ENCODE results near the gene MYO15B. TPM values are rescaled to one million over a fixed set of nuclear protein-coding genes. Genes with fewer than 3 reads are reported as not detected.

Gene MYO15B
- total and polyA plus RNA-seq, 2 donors (not counting 1 experiment from before 2014, with no cell fraction given), result 452 to 1,019 TPM

GRCh38 chr17:75544250-75544649, 43.4 kb upstream of the MYO15B start:
- no peaks in the 10 kb centered on the region for H3K9me3 ChIP-seq (ENCODE audit: control extremely low read depth in 1 of 3, control insufficient read depth in 2 of 3, insufficient read depth in 1 of 3, low read length in 2 of 3)
- no peak overlapping the region for H3K4me2 ChIP-seq (replicated peaks; ENCODE audit: low read depth, low read length, poor library complexity, severe bottlenecking)
- Mint-ChIP-seq H3K4me1 (peaks cover 3% of the 10 kb centered on the region), H3K4me3 (no peak overlapping the region), H3K27ac (no peak overlapping the region), H3K27me3 (no peaks in the 10 kb centered on the region), H3K9me3 (ENCODE audit: insufficient read depth) (no peaks in the 10 kb centered on the region)
- CTCF ChIA-PET, result no interaction called here
- H4K20me1 ChIP-seq (ENCODE audit: control insufficient read depth, insufficient read depth, low read length, poor library complexity, severe bottlenecking), result no peaks in the 10 kb centered on the region
- H3K36me3 ChIP-seq (replicated peaks in 1 of 2; ENCODE audit: control extremely low read depth in 1 of 2, control insufficient read depth in 1 of 2, extremely low read depth in 1 of 2, insufficient read depth in 2 of 2, low read length in 1 of 2), result peaks cover 0 to 5% of the 10 kb centered on the region in 2 experiments
- TF ChIP-seq, protein P1, sequence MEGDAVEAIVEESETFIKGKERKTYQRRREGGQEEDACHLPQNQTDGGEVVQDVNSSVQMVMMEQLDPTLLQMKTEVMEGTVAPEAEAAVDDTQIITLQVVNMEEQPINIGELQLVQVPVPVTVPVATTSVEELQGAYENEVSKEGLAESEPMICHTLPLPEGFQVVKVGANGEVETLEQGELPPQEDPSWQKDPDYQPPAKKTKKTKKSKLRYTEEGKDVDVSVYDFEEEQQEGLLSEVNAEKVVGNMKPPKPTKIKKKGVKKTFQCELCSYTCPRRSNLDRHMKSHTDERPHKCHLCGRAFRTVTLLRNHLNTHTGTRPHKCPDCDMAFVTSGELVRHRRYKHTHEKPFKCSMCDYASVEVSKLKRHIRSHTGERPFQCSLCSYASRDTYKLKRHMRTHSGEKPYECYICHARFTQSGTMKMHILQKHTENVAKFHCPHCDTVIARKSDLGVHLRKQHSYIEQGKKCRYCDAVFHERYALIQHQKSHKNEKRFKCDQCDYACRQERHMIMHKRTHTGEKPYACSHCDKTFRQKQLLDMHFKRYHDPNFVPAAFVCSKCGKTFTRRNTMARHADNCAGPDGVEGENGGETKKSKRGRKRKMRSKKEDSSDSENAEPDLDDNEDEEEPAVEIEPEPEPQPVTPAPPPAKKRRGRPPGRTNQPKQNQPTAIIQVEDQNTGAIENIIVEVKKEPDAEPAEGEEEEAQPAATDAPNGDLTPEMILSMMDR (IDR thresholded peaks at IDR 0.05), result no peak
- no peak for TF ChIP-seq EZH2 (IDR thresholded peaks at IDR 0.05; ENCODE audit: borderline replicate concordance, insufficient read depth, low read depth, low read length, poor library complexity, severe bottlenecking)
- no peak overlapping the region for H3K27ac ChIP-seq (ENCODE audit: low read length in 2 of 2)
- H3K9ac ChIP-seq (ENCODE audit: low read length), result no peak overlapping the region
- intact Hi-C loops (cut with micrococcal nuclease), result no loop called here
- H3K4me1 ChIP-seq (ENCODE audit: control insufficient read depth in 2 of 2, insufficient read depth in 2 of 2, low read length in 2 of 2), result no peaks in the 10 kb centered on the region
- H3K4me3 ChIP-seq (ENCODE audit: control extremely low read depth in 1 of 5, extremely low read depth in 1 of 5, insufficient read depth in 1 of 5, low read depth in 2 of 5, low read length in 4 of 5), result no peak overlapping the region
- ATAC-seq (ENCODE audit: low read depth) (no peak), DNase-seq (no peak)
- POLR2A ChIA-PET, result no interaction called here
- no peaks in the 10 kb centered on the region for H3K27me3 ChIP-seq (replicated peaks in 1 of 4; ENCODE audit: control extremely low read depth in 1 of 4, control insufficient read depth in 3 of 4, insufficient read depth in 4 of 4, low read length in 3 of 4)
- H3K79me2 ChIP-seq (ENCODE audit: control insufficient read depth, insufficient read depth, low read length), result no peaks in the 10 kb centered on the region
- 93% methylated on average over 7 of the region's 8 CpGs for WGBS (ENCODE audit: insufficient coverage)
- H2AFZ ChIP-seq (ENCODE audit: insufficient read depth, low read depth, low read length, poor library complexity, severe bottlenecking), result no peak overlapping the region

GRCh38 chr17:75546181-75546580, 41.4 kb upstream of the MYO15B start:
- Histone ChIP-seq H3K9ac (ENCODE audit: low read length) (no peak overlapping the region), H3K27me3 (replicated peaks in 1 of 4; ENCODE audit: control extremely low read depth in 1 of 4, control insufficient read depth in 3 of 4, insufficient read depth in 4 of 4, low read length in 3 of 4) (no peaks in the 10 kb centered on the region), H3K79me2 (ENCODE audit: control insufficient read depth, insufficient read depth, low read length) (no peaks in the 10 kb centered on the region), H3K4me2 (replicated peaks; ENCODE audit: low read depth, low read length, poor library complexity, severe bottlenecking) (no peak overlapping the region), H3K9me3 (ENCODE audit: control extremely low read depth in 1 of 3, control insufficient read depth in 2 of 3, insufficient read depth in 1 of 3, low read length in 2 of 3) (no peaks in the 10 kb centered on the region), H3K27ac (ENCODE audit: low read length in 2 of 2) (no peak overlapping the region), H3K4me1 (ENCODE audit: control insufficient read depth in 2 of 2, insufficient read depth in 2 of 2, low read length in 2 of 2) (no peaks in the 10 kb centered on the region), H3K36me3 (replicated peaks in 1 of 2; ENCODE audit: control extremely low read depth in 1 of 2, control insufficient read depth in 1 of 2, extremely low read depth in 1 of 2, insufficient read depth in 2 of 2, low read length in 1 of 2) (peaks cover 0 to 5% of the 10 kb centered on the region in 2 experiments), H3K4me3 (ENCODE audit: control extremely low read depth in 1 of 5, extremely low read depth in 1 of 5, insufficient read depth in 1 of 5, low read depth in 2 of 5, low read length in 4 of 5) (no peak overlapping the region), H2AFZ (ENCODE audit: insufficient read depth, low read depth, low read length, poor library complexity, severe bottlenecking) (no peak overlapping the region), H4K20me1 (ENCODE audit: control insufficient read depth, insufficient read depth, low read length, poor library complexity, severe bottlenecking) (no peaks in the 10 kb centered on the region)
- TF ChIP-seq, protein P1 (IDR thresholded peaks at IDR 0.05), result no peak
- no peak for TF ChIP-seq EZH2 (IDR thresholded peaks at IDR 0.05; ENCODE audit: borderline replicate concordance, insufficient read depth, low read depth, low read length, poor library complexity, severe bottlenecking)
- intact Hi-C loops (cut with micrococcal nuclease), result no loop called here
- 98% methylated on average over 13 of the region's 13 CpGs for WGBS (ENCODE audit: insufficient coverage)
- Mint-ChIP-seq H3K9me3 (ENCODE audit: insufficient read depth) (no peaks in the 10 kb centered on the region), H3K27ac (no peak overlapping the region), H3K27me3 (no peaks in the 10 kb centered on the region), H3K4me3 (no peak overlapping the region), H3K4me1 (peaks cover 3% of the 10 kb centered on the region)
- ATAC-seq (ENCODE audit: low read depth) (no peak), DNase-seq (no peak)
- ChIA-PET POLR2A (no interaction called here), CTCF (no interaction called here)
